ENCODE measurements around the gene EBF4.

EBF4 gene, protein sequence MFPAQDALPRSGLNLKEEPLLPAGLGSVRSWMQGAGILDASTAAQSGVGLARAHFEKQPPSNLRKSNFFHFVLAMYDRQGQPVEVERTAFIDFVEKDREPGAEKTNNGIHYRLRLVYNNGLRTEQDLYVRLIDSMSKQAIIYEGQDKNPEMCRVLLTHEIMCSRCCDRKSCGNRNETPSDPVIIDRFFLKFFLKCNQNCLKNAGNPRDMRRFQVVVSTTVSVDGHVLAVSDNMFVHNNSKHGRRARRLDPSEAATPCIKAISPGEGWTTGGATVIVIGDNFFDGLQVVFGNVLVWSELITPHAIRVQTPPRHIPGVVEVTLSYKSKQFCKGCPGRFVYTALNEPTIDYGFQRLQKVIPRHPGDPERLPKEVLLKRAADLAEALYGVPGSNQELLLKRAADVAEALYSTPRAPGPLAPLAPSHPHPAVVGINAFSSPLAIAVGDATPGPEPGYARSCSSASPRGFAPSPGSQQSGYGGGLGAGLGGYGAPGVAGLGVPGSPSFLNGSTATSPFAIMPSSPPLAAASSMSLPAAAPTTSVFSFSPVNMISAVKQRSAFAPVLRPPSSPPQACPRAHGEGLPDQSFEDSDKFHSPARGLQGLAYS

DNA sequence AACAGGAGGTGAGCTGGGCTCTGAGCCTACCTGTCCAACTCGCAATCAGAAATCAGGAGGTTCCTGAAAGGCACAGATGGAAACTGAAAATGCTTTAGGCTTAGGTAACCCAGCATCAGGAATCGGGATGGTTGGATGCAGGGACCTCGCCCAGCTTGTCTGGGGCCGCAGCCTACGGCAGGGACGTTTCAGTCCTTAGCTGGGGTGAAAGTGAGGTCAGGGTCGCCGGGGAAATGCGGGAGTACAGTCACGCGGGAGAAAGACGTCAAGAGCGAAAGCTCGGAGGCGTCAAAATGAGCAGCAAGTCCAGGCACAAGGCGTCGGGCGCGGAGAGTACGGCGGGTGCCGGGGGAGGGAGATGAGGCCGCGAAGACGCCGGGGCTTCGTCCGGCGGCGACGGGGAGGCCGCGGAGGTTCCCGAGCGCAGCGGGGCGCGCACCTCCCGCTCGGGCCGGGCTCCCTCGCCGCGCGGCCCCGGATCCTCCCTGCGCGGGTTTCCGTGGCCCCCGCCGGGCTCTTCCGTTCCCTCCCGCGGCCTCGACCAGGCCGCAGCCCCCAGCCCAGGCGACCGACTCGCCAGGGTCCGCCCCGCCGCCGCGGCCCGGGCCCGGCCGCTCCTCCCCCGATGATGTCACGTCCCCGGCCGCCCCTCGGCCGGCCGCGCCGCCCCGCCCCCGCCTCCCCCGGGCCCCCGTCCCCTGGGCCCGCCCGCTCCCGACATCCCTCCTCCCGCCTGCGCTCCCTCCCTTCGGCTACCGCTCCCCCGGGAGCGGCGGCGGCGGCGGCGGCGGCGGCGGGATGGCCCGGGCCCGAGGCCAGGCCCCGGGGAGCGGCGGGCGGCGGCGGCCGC, at the start of gene EBF4:
TSS of gene EBF4 (plus strand) at position 745 of the 850 bp plus-strand sequence. CDS start 866 bp downstream, outside the sequence.
- DNase-seq (ENCODE audit: low spot score): no peak

DNA sequence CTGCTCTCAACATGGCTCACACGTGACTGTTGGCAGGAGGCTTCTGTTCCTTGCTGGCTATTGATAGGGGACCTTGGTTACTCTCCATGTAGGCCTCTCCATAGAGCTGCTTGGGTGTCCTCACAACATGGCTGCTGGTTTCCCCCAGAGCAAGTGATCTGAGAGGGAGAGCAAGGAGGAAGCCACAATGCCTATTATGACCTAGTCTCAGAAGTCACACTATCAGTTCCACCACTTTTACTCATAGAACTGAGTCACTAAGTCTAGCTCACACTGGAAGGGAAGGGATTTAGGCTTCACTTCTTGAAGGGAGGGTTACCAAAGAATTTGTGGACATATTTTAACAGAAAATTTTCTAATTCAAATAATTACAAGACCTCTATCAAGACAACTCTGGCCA, 48.9 kb upstream of the EBF4 start:
- no peak for DNase-seq (ENCODE audit: low spot score)

DNA sequence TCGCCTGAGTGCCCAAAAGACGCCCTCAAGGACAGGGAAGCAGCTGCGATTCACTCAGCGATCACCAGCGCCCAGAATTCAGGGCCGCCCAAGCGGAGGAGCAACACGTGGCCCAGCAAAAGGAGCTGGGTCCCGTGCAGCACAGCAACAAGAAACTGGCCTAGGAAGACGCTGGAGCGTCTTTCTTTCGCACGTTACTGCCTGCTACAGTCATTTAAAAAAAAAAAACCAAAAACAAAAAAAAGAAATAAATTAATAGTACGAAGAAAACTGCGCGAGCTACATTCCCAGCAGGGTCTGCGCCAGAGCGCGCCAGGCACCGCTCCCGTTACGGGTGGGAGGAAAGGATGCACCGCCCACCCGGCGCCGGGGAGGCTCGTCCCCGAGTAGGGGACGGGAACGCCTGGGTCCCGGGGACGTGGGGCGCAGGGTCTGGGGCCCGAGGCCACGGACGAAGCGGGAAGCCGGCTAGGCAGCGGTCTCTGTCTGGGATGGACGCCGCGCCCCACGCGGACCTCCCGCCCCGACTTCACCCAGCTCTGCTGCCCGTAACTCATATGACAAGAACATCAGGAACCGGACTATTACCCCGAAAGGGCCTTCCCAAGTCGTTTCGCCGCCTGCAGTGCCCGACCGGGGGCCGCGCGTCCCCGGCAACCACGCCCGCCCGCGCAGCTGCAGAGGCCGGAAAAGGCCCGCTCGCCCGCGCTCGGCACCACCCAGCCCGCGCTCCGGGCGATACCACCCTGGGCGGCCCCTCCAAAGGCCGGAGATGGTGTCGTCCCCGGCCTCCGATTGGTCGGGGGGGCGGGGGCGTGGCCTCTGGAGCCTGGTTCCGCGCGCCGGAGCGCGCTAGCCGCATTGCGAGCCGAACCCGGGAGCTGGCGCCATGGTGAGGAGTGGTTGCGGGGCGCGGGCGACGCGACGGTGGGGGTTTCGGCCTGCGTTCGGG, 40.5 kb upstream of the EBF4 start, which contains the start of gene NOP56:
TSS of gene NOP56 (plus strand) at position 861 of the 952 bp plus-strand sequence. CDS start at position 890, 29 bp downstream.
- DNase-seq (ENCODE audit: low spot score): peak; percentile 95

DNA sequence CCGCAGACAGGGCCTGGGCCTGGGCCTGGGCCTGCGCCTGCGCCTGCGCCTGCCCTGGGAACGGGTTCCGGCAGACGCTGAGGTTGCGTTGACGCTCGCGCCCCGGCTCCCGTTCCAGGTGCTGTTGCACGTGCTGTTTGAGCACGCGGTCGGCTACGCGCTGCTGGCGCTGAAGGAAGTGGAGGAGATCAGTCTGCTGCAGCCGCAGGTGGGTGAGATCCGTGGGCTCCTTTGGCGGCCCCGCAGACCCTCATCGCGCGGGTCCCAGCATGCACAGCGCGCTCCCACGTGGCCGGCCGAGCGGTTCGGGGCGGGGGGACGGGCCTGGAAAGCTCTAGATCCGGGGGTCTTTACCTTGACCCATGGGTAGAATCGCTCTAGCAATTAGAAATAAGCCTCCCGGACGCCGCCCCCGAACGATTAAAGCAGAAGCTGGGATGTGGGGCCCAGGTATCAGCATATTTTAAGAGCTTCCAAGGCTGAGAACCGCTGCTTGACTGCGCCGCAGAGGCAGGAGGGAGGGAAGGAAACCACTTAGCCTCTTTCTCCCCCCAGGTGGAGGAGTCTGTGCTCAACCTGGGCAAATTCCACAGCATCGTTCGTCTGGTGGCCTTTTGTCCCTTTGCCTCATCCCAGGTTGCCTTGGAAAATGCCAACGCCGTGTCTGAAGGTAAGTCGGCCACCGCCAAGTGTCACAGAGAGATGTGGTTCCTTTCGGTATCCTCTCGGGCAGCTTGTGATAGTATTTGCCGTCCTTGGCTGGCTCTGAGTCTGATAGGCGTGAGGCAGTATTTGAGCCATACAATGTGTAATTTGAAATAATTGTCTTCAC, 39.6 kb upstream of the EBF4 start:
- no peak for DNase-seq (ENCODE audit: low spot score)

DNA sequence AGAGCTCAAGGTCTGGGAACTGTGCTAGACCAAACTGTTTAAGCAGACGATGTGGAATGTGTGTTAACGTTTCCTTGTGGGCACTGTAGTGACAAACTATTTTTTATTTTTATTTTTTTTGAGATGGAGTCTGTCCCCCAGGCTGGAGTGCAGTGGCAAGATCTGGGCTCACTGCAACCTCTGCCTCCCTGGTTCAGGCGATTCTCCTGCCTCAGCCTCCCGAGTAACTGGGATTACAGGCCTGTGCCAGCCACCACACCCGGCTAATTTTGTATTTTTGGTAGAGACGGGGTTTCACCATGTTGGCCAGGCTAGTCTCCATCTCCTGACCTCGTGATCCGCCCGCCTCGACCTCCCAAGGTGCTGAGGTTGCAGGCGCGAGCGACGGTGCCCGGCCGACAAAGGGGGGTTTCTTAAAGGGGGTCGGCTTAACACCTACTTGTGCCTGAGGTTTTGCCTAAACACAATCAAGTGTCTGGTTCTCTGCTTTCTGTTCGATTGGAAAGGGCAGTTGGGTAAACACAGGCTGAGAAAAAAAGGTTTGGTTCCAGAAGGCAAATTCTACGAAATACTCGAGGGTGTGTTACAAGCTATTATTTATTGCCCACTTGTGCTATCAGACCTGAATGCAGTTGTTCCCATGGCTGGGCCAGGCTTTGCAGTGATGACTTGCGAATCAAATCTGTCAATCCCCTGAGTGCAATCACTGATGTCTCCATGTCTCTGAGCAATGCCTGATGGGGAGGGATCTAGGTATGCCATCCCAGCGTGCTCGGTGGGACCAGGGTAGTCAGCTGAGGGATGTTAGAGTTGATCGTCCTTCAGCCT, 38.8 kb upstream of the EBF4 start:
- DNase-seq (ENCODE audit: low spot score): no peak

DNA sequence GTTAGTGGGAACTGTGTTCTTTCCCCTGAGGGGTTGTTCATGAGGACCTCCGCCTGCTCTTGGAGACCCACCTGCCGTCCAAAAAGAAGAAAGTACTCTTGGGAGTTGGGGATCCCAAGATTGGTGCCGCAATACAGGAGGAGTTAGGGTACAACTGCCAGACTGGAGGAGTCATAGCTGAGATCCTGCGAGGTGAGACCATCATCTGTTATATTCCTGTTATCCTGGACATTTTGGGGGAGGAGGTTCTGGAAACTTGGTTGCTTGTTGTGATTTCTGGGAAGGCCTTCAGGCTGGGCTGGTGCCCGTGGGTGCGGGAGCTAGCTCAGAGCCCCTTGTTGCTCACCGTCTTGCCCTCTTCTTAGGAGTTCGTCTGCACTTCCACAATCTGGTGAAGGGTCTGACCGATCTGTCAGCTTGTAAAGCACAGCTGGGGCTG, 38.2 kb upstream of the EBF4 start:
- no peak for DNase-seq (ENCODE audit: low spot score)

DNA sequence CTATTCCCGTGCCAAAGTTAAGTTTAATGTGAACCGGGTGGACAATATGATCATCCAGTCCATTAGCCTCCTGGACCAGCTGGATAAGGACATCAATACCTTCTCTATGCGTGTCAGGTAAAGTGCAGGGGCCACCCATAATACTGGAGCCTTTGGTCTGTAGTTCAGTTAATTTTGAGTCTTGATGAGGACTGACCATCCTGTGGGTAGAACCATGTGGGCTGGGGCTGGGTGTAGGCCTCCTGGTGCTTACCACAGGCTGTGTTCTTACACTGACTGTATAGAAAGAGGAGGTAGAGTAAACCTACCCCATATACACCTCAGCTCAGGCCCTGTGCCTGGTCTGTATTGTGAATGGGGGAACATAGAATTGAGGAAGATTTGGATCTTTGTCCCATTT, 37.7 kb upstream of the EBF4 start:
- DNase-seq (ENCODE audit: low spot score): no peak

DNA sequence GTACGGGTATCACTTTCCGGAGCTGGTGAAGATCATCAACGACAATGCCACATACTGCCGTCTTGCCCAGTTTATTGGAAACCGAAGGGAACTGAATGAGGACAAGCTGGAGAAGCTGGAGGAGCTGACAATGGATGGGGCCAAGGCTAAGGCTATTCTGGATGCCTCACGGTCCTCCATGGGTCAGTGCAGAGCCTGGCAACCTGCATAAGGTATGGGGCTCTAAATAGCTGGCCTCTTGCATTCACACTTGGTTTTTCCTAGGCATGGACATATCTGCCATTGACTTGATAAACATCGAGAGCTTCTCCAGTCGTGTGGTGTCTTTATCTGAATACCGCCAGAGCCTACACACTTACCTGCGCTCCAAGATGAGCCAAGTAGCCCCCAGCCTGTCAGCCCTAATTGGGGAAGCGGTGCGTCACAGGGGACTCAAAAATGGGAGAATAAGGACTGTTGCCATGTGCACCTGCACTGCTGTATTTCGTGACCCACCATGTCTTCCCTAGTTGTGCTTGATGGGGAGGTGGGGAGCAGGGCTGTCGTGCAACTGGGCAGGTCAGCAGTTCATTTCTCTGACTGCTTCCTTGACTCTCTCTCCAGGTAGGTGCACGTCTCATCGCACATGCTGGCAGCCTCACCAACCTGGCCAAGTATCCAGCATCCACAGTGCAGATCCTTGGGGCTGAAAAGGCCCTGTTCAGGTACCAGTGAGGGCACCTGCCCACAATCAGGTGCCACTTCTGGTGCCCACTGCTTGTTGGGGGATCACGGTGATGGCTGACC, 37.1 kb upstream of the EBF4 start:
- no peak for DNase-seq (ENCODE audit: low spot score)

DNA sequence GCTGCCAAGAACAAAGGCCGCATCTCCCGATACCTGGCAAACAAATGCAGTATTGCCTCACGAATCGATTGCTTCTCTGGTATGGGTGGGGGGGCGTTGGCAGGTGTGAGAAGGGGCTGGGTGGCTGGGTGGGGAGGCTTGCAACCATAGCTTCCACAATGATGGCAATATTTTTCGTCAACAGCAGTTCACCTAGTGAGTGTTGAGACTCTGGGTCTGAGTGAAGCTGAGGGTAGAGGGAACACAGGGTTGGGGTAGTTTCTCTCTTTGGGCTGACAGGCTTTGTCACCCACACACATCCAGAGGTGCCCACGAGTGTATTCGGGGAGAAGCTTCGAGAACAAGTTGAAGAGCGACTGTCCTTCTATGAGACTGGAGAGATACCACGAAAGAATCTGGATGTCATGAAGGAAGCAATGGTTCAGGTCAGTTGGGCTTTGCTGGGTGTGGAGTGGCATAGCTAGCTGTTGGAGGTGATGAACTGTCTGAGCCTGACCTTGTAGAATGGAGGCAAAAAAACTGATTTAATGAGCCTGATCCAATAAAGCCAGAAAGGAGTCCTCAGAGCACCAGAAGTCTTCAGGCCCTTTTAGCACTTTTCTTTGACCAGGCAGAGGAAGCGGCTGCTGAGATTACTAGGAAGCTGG, 36.0 kb upstream of the EBF4 start:
- no peak for DNase-seq (ENCODE audit: low spot score)

DNA sequence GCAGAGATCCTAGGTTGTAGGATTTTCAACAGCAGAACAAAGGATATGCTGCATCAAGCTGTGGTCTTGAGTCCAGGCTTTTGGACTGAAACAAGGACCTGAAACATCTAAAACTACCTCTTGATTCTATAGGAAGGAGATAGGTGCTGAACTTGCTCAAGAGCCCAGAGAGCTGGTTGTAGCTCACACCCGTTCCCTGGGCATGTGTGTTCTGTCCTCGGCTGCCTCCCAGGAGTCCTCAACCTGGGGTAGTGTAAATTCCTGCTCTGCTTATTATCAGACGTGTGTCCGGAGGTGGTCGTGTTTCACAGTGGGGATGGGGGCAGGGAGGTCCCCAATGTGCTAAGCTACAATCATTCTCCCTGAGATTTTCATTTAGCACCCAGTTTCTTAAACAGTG, 35.3 kb upstream of the EBF4 start:
- no peak for DNase-seq (ENCODE audit: low spot score)

DNA sequence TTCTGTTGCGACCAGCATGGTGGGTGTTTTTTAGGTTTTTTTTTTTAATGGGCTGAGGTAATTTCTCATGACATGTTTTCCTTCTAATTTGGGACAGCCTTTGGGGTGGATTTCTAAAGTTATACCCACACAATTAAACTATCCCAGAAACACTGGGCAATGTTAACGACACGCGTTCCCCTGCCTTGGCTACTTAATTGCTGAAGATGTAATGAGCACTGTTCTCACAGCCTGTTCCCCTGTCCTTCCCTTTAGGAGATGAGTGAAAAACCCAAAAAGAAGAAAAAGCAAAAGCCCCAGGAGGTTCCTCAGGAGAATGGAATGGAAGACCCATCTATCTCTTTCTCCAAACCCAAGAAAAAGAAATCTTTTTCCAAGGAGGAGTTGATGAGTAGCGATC, 34.9 kb upstream of the EBF4 start:
- no peak for DNase-seq (ENCODE audit: low spot score)

DNA sequence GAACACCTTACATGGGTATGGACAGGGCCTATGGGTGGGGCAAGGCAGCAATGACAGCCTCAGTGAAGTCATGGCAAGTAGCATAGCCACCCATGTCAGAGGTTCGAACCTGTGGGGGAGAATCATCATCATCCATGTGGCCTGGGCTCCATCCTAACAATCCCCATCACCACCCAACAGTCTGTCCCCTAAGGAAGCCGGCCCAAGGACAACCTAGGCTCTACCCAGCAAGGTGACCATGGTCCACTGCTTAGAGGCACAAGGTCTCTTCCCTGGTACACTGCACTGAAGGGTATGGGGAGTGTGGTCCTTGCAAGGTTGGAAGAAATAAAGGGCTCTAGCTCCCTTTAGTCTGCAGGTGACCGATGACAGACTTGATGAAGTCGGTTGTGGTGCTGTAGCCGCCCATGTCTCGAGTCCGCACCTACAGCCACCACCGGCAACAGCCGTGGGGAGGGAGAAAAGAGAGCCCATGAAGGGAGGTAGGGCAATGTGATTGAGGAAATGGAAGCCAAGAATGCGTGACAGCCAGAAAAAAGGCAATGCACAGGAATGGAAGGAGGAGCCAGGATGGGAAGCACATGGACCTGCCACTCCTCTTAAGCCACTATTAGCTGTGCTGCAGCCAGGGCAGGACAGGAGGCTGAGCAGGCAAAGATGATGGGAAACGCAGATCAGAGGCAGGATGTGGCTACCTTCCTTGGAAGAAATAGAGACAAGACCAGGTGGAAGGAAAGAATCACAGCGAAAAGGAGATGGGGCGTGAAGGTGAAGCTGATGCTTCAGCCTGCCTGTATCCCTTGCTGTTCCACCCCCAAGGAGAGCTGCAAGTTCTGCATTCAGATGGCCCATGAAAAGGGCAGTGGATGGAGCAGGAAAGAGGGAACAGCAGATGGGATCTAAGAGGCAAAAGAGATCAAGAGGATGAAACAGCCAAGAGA, 33.9 kb upstream of the EBF4 start:
- DNase-seq (ENCODE audit: low spot score): no peak

DNA sequence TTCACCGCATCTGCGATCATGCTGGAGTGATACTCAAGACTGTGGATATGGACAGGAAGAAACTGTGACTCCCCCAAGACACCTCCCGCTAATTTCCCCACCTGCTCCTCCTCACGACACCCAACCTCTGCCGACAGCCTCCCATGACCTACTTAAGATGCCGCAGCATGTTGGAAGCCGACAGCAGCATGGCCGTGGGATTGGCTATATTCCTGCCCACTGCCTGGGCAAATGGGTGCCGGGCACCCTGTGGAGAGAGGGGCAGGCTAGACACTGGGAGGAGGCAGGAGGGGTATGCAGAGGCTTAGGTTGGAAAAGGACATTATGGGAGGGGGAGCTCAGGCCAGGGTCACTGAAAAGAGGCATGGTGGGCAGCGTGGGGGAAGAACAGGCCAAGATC, 33.0 kb upstream of the EBF4 start:
- no peak for DNase-seq (ENCODE audit: low spot score)

DNA sequence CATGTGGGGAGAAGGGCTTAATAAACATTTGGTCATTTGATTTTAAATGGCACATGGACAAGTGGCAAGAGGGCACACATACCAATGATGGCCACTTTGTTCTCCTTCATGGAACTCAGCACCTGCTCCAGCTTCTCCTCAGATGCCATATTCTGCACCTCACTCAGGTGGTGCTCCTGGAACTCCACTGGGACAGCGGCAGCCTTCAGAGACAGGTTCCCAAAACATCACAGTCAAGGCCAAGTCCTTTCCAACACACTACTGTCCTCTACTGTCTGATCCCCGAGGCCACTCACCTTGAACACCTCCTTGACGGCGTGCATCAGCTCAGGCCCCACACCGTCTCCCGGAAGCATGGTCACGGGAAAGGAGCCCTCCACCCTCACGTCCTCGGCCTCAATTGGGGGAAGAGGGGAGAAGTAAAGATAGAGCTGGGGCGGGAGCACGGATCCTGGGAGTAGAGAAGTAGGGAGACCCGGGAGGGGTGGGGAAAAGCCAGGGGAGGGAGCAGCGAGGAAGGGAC, 29.2 kb upstream of the EBF4 start:
- DNase-seq (ENCODE audit: low spot score): no peak

DNA sequence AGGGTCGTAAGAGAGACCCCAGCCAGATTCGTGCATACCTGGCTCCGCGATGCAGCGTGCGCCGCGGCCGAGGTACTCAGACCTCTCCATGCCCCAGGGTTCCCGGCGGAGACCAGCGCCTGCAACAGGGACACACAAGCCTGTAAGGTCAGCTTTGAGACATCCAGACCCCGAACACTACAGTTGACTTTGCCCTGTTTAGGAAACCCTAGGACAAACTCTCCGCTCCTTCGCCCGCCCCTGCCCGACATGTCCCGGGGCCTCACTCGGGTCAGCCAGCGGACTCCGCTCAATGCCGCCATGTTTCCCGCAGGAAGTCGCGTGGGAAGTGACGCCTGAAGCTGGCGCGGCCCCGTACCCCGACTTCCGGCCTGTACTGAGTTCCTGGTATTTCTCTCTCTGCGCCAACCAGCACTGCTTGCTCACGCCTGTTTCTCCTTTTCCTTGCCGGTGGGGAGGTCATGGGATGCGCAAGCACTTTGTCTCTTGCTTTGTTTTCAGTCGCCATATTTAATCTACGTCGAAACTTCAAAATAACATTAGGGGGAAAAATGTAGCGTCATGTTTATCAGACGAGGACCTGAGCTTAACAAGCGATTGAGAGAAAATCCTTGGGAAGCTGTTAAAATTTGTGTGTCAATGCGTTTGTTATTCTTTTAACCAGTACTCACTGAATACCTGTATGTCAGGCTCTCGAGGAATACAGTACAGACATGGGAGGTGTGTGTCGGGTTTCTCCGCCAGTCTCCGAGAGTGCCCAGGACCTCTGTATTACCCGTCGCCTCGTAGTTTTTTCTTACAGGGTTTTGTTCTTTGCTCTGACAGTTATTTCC, 28.5 kb upstream of the EBF4 start, which contains the start of gene IDH3B:
TSS of gene IDH3B (minus strand) at position 330 of the 833 bp plus-strand sequence. CDS start at position 302, 28 bp downstream.
- DNase-seq (ENCODE audit: low spot score): peak; percentile 93

DNA sequence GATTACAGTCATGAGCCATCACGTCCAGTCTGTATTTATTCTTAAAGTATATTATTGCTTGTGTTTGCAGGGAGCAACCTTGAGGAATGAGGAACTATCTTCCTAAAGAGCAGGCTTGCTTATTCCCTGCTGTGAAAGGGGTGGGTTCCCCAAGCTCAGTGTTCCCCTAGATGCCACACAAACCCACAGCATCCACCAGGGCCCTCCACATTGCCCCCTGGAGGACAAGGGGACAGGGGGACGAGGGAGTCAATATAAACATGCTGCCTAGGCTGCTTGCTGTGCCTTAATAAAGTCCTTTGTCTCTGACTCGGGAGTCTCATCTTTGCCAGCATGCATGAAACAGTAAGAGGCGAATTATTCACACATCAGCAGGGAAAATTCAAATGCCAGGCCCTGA, 20.6 kb upstream of the EBF4 start:
- DNase-seq (ENCODE audit: low spot score): no peak

All from CD4-positive, alpha-beta T cell treated with Interleukin-2 at 100 ng/mL for 4 hours (primary cell).